Endodermal cell (in vitro differentiated cells): ENCODE data around the gene TAS2R60. TPM values are rescaled to one million over a fixed set of nuclear protein-coding genes. Genes with fewer than 3 reads are reported as not detected.

Source experiments
- DNase-seq: peaks from one replicate; pipeline ENCODE4 v3.0.0-alpha.2; 2017
- H3K27ac ChIP-seq: 2 replicates; pipeline ENCODE4 v1.5.1; 2013; ENCODE audit warnings: mild to moderate bottlenecking, low read depth, low read length, moderate library complexity
- H3K27me3 ChIP-seq: 2 replicates; pipeline ENCODE4 v1.6.1; 2013; ENCODE audit warnings: mild to moderate bottlenecking, low read length, moderate library complexity; ENCODE audit not compliant: insufficient read depth, control insufficient read depth, poor library complexity, severe bottlenecking
- H3K36me3 ChIP-seq: 2 replicates; pipeline ENCODE4 v1.7.0; 2013; ENCODE audit warnings: mild to moderate bottlenecking, low read length, moderate library complexity; ENCODE audit not compliant: control insufficient read depth, insufficient read depth
- H3K4me1 ChIP-seq: one replicate; pipeline ENCODE4 v1.7.0; 2013; ENCODE audit warnings: low read length; ENCODE audit not compliant: control insufficient read depth, insufficient read depth
- H3K4me3 ChIP-seq: 2 replicates; pipeline ENCODE4 v1.5.1; 2013; ENCODE audit warnings: mild to moderate bottlenecking, low read length, moderate library complexity
- H3K9ac ChIP-seq: 2 replicates; pipeline ENCODE4 v1.6.1; 2013; ENCODE audit warnings: mild to moderate bottlenecking, low read length, moderate library complexity; ENCODE audit not compliant: poor library complexity, severe bottlenecking; ENCODE audit errors: extremely low read depth
- H3K9me3 ChIP-seq: 2 replicates; pipeline ENCODE4 v1.6.1; 2013; ENCODE audit warnings: mild to moderate bottlenecking, low read length, moderate library complexity; ENCODE audit not compliant: control insufficient read depth
- H3K27ac Mint-ChIP-seq: 2 replicates; pipeline ENCODE4 v1.8.0; 2020; ENCODE audit warnings: mixed read lengths
- H3K27me3 Mint-ChIP-seq: 2 replicates; pipeline ENCODE4 v1.8.0; 2021; ENCODE audit warnings: mild to moderate bottlenecking, mixed read lengths; ENCODE audit not compliant: insufficient read depth
- H3K36me3 Mint-ChIP-seq: 2 replicates; pipeline ENCODE4 v1.8.0; 2020; ENCODE audit warnings: low read depth, mixed read lengths
- H3K4me1 Mint-ChIP-seq: 2 replicates; pipeline ENCODE4 v1.8.0; 2020; ENCODE audit warnings: mixed read lengths
- H3K4me3 Mint-ChIP-seq: 2 replicates; pipeline ENCODE4 v1.8.0; 2020; ENCODE audit warnings: mild to moderate bottlenecking, moderate library complexity, mixed read lengths
- H3K9me3 Mint-ChIP-seq: 2 replicates; pipeline ENCODE4 v1.8.0; 2020; ENCODE audit warnings: mild to moderate bottlenecking, mixed read lengths
- CTCF ChIP-seq: fragments of 200-600 bp; sonication (generic); conservative IDR thresholded peaks from 2 replicates; pipeline ENCODE4 v1.5.0; 2021; ENCODE audit warnings: antibody characterized with exemption, mild to moderate bottlenecking
- WGBS, 2 experiments: methylation state at CpG; one replicate each; pipeline versions ENCODE4 v1.1.5 to v1.1.7; 2013; ENCODE audit warnings: missing lambda C conversion rate in 2 of 2, mixed read lengths in 1 of 2; ENCODE audit not compliant: insufficient coverage in 1 of 2, insufficient read length in 1 of 2; 5-methylcytosine and 5-hydroxymethylcytosine counted together
- total RNA-seq, 2 donors: library from RNA; stranded (reverse); fragmentation: NEBNext Ultra II Directional in 1 of 2; extraction: Animal tissue kit (Norgen Biotek cat#: 25700) in 1 of 2; gene quantifications; 2 replicates in 1 of 2; 3 replicates in 1 of 2; pipeline ENCODE4 v1.2.1, GENCODE V29; 2021

Gene TAS2R60
- total RNA-seq, 2 donors from 2014 or later, result 0.37 TPM; not detected in 1

- Mint-ChIP-seq H3K27ac (peak overlapping the region; percentile 81), H3K36me3 (peaks cover 19% of the 10 kb centered on the region), H3K9me3 (no peaks in the 10 kb centered on the region), H3K4me1 (peaks cover 61% of the 10 kb centered on the region), H3K4me3 (peak overlapping the region; percentile 88), H3K27me3 (no peaks in the 10 kb centered on the region)
- Histone ChIP-seq H3K4me1 (peaks cover 15% of the 10 kb centered on the region), H3K27ac (no peak overlapping the region), H3K4me3 (peak overlapping the region; percentile 88), H3K36me3 (no peaks in the 10 kb centered on the region), H3K9me3 (no peaks in the 10 kb centered on the region), H3K9ac (peak overlapping the region; percentile 22), H3K27me3 (no peaks in the 10 kb centered on the region)
- no peak for TF ChIP-seq CTCF
- 3 to 4% methylated on average over 7 to 20 of the region's 20 CpGs for WGBS, 2 experiments
- no peak for DNase-seq
Measured at GRCh38 chr7:143408252-143408685, 35.0 kb upstream of the TAS2R60 start.

GRCh38 chr7:143408686-143409561, 34.3 kb upstream of the TAS2R60 start, which contains the start of gene EPHA1:
Gene EPHA1, minus strand, starts transcription at chr7:143408856. Its CDS starts 51 bp downstream, at chr7:143408805.
- no peaks in the 10 kb centered on the region for H3K9me3 ChIP-seq
- peak within 1 kb of the TSS; percentile 88 for H3K4me3 Mint-ChIP-seq
- H3K27me3 Mint-ChIP-seq, result no peaks in the 10 kb centered on the region
- DNase-seq, result peak; percentile 98
- peak; percentile 80 for TF ChIP-seq CTCF
- H3K4me1 ChIP-seq, result peaks cover 15% of the 10 kb centered on the region
- H3K9ac ChIP-seq, result peak within 1 kb of the TSS; percentile 22
- H3K4me1 Mint-ChIP-seq, result peaks cover 64% of the 10 kb centered on the region
- peak within 1 kb of the TSS; percentile 88 for H3K4me3 ChIP-seq
- H3K9me3 Mint-ChIP-seq, result no peaks in the 10 kb centered on the region
- peaks cover 13% of the 10 kb centered on the region for H3K36me3 Mint-ChIP-seq
- 7 to 28% methylated on average over 11 to 38 of the region's 39 CpGs for whole genome bisulfite sequencing, 2 experiments
- H3K36me3 ChIP-seq, result no peaks in the 10 kb centered on the region
- no peaks in the 10 kb centered on the region for H3K27me3 ChIP-seq
- H3K27ac Mint-ChIP-seq, result peak within 1 kb of the TSS; percentile 81
- H3K27ac ChIP-seq, result no peak within 1 kb of the TSS

GRCh38 chr7:143410521-143411004, 32.7 kb upstream of the TAS2R60 start:
- peak; percentile 85 for DNase-seq
- peak overlapping the region; percentile 71 for H3K27ac Mint-ChIP-seq
- peak overlapping the region; percentile 32 for H3K4me3 Mint-ChIP-seq

More at GRCh38 chr7:143410521-143411004, 32.7 kb upstream of the TAS2R60 start:
- no peaks in the 10 kb centered on the region for H3K36me3 Mint-ChIP-seq
- Histone ChIP-seq H3K4me3 (no peak overlapping the region), H3K27me3 (no peaks in the 10 kb centered on the region), H3K27ac (no peak overlapping the region), H3K9ac (no peak overlapping the region), H3K4me1 (peaks cover 13% of the 10 kb centered on the region), H3K36me3 (no peaks in the 10 kb centered on the region), H3K9me3 (no peaks in the 10 kb centered on the region)
- H3K27me3 Mint-ChIP-seq, result no peaks in the 10 kb centered on the region
- TF ChIP-seq CTCF, result no peak
- H3K4me1 Mint-ChIP-seq, result peaks cover 59% of the 10 kb centered on the region
- WGBS, 2 experiments, result 31 to 42% methylated on average over 3 to 6 of the region's 6 CpGs
- no peaks in the 10 kb centered on the region for H3K9me3 Mint-ChIP-seq
